Germinal center (tissue), 1 donor: ENCODE results near the gene NPM3.

Experiments used
- DNase-seq: peaks from one replicate; pipeline ENCODE4 v3.0.0; 2012; ENCODE audit warnings: mixed read lengths, low spot score

Gene NPM3

GRCh38 chr10:101774589-101775272, 8.5 kb downstream of the NPM3 start:
- DNase-seq, result no peak

GRCh38 chr10:101773923-101774588, 9.2 kb downstream of the NPM3 start:
- DNase-seq, result no peak

GRCh38 chr10:101772895-101773761, 10.1 kb downstream of the NPM3 start:
- no peak for DNase-seq

- no peak for DNase-seq
These were observed 11.0 kb downstream of the NPM3 start for GRCh38 chr10:101772017-101772894.

- no peak for DNase-seq
These were observed 11.9 kb downstream of the NPM3 start for GRCh38 chr10:101771380-101771779.

- DNase-seq, result no peak
These were observed 12.7 kb downstream of the NPM3 start for GRCh38 chr10:101770331-101771215.

- DNase-seq, result no peak
These were observed 13.6 kb downstream of the NPM3 start for GRCh38 chr10:101769541-101770180.

GRCh38 chr10:101768791-101769170, 14.5 kb downstream of the NPM3 start:
- DNase-seq, result no peak

- no peak for DNase-seq
These were observed 15.1 kb downstream of the NPM3 start for GRCh38 chr10:101767966-101768790.

GRCh38 chr10:101767600-101767945, 15.7 kb downstream of the NPM3 start:
- DNase-seq, result no peak

- DNase-seq, result no peak
These were observed 16.3 kb downstream of the NPM3 start for GRCh38 chr10:101766753-101767599.

- no peak for DNase-seq
These were observed 16.9 kb downstream of the NPM3 start for GRCh38 chr10:101766306-101766705.

GRCh38 chr10:101763141-101763846, 20.0 kb downstream of the NPM3 start:
- DNase-seq, result no peak

- DNase-seq, result no peak
These were observed 20.5 kb downstream of the NPM3 start for GRCh38 chr10:101762736-101763135.

- no peak for DNase-seq
These were observed 22.0 kb downstream of the NPM3 start for GRCh38 chr10:101761226-101761625.

GRCh38 chr10:101760510-101760909, 22.7 kb downstream of the NPM3 start:
- DNase-seq, result no peak

GRCh38 chr10:101759309-101760247, 23.7 kb downstream of the NPM3 start:
- DNase-seq, result no peak
